Measurements from ENCODE around the gene LGMN. TPM values are rescaled to one million over a fixed set of nuclear protein-coding genes. Genes with fewer than 3 reads are reported as not detected.

The LGMN gene
- total RNA-seq, 2 experiments from 2014 or later, result 3.2 to 5.6 TPM

GRCh38 chr14:92706386-92706785, 42.0 kb downstream of the LGMN start:
- H3K36me3 Mint-ChIP-seq (ENCODE audit: low read depth), result peaks cover 7% of the 10 kb centered on the region
- H3K27ac Mint-ChIP-seq, result no peak overlapping the region
- ChIA-PET CTCF (interaction anchor here (1.6 kb wide), 1 partner anchor 9 kb away, joined by 3 read pairs; no protein-coding TSS in a partner anchor), POLR2A (no interaction called here)
- ATAC-seq (no peak), DNase-seq (no peak)
- H3K27me3 Mint-ChIP-seq, result no peaks in the 10 kb centered on the region
- H3K4me1 Mint-ChIP-seq, result no peaks in the 10 kb centered on the region
- H3K4me3 Mint-ChIP-seq, result no peak overlapping the region
- H3K9me3 Mint-ChIP-seq (ENCODE audit: low read depth), result no peaks in the 10 kb centered on the region
- intact Hi-C loops (cut with DNase I, micrococcal nuclease), result no loop called here

DNA sequence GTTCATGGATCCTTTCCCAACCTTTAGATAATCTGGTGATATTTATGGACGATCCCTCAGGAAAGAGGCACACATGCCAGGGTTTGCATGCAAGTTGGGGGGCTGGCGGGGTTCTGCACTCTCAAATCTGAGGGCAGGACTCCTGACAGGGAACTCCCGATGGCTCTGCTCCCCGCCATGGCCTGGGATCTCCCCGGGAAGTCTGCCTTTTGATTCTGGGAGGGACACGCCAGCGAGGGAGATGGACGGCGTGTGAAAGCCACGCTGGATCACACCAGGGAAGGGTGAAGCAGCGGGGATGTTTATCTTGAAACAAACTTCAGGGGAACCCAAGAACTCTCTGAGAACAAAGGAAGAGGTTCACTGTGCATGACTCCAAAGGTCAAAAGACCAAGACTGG, 43.6 kb downstream of the LGMN start:
- ATAC-seq, result no peak
- no peaks in the 10 kb centered on the region for H3K9me3 Mint-ChIP-seq (ENCODE audit: low read depth)
- H3K27me3 Mint-ChIP-seq, result no peaks in the 10 kb centered on the region
- H3K27ac Mint-ChIP-seq, result no peak overlapping the region
- intact Hi-C loops (cut with DNase I, micrococcal nuclease), result no loop called here
- H3K4me1 Mint-ChIP-seq, result no peaks in the 10 kb centered on the region
- H3K4me3 Mint-ChIP-seq, result no peak overlapping the region
- ChIA-PET POLR2A (no interaction called here), CTCF (interaction anchor here (1.2 kb wide), 1 partner anchor 8 kb away, joined by 5 read pairs; no protein-coding TSS in a partner anchor)
- DNase-seq, result no peak
- peaks cover 7% of the 10 kb centered on the region for H3K36me3 Mint-ChIP-seq (ENCODE audit: low read depth)

DNA sequence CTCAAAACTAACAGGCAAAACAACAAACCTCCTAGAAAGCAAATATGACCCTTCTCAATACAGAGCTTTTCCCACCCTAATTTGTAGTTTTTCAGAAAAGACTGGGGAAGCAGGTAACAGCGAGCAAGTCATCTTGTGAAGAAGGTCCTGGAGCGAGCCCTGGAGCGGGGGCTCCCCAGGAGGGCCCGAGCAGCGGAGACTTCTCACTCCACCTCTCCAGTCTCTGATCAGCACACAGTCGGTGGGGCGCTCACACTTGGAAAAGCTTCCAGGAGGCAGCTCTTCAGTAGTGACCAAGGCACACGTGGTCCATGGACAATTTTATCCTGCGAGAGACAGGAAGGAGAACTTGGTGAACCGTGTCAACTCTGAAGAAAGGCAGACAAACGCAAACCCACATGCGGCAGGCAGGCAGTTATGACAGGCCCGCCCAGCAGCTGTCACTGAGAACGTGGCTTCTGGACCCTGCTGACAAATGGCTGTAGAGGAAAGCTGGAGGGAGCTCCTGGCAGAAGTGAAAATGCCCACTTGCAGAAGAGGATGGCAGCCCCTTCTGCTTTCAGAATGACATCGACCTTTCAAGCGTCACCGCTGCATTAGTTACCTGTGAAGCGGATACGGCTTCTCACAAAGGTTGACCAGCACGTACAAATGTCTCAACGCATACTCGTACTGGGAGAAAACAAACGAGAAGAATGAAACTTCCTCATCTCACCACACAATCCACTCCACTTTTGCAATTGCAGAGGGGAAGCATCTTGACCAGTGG, 44.2 kb downstream of the LGMN start:
- no peak for ATAC-seq
- Mint-ChIP-seq H3K4me1 (no peaks in the 10 kb centered on the region), H3K27me3 (no peaks in the 10 kb centered on the region), H3K36me3 (ENCODE audit: low read depth) (peaks cover 7% of the 10 kb centered on the region), H3K9me3 (ENCODE audit: low read depth) (no peaks in the 10 kb centered on the region), H3K27ac (no peak overlapping the region), H3K4me3 (no peak overlapping the region)
- POLR2A ChIA-PET, result no interaction called here
- intact Hi-C loops (cut with DNase I, micrococcal nuclease), result no loop called here
- CTCF ChIA-PET, result interaction anchor here (1.0 to 1.2 kb wide), 2 partner anchors 8 to 9 kb away, joined by 4 to 5 read pairs; no protein-coding TSS in a partner anchor
- DNase-seq, result no peak

GRCh38 chr14:92703516-92703915, 44.9 kb downstream of the LGMN start:
- no peak for ATAC-seq
- POLR2A ChIA-PET, result no interaction called here
- CTCF ChIA-PET, result interaction anchor here (1.0 to 1.2 kb wide), 2 partner anchors 9 kb away, joined by 4 to 5 read pairs; no protein-coding TSS in a partner anchor
- Mint-ChIP-seq H3K36me3 (ENCODE audit: low read depth) (peaks cover 7% of the 10 kb centered on the region), H3K27ac (no peak overlapping the region), H3K27me3 (no peaks in the 10 kb centered on the region), H3K4me3 (no peak overlapping the region), H3K9me3 (ENCODE audit: low read depth) (no peaks in the 10 kb centered on the region), H3K4me1 (no peaks in the 10 kb centered on the region)
- no peak for DNase-seq
- intact Hi-C loops (cut with DNase I, micrococcal nuclease), result no loop called here

DNA sequence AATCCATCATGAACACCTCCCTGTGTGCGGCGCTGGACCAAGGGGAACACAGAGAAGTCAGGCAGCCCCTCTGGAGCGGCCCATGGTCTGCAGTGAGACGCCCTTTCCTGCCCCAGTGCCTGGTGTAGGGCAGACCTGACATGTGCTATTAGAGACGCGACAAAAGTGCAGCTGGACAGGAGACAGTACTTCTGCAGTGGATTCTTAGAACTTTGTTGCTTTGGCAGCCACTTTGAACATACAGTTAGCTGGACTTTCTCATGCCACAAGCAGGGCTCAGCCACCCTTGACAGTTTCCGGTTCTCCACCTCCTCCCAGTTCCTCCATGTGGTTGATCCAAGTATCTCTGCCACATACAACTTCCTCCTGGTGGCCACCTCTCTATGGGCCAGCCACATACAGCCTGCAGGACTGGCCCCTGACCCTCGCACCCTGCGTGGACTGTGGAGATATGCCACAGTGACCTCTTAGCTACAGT, 45.9 kb downstream of the LGMN start:
- Mint-ChIP-seq H3K27me3 (no peaks in the 10 kb centered on the region), H3K9me3 (ENCODE audit: low read depth) (no peaks in the 10 kb centered on the region), H3K36me3 (ENCODE audit: low read depth) (peaks cover 7% of the 10 kb centered on the region), H3K4me3 (no peak overlapping the region), H3K4me1 (no peaks in the 10 kb centered on the region), H3K27ac (no peak overlapping the region)
- intact Hi-C loops (cut with DNase I, micrococcal nuclease), result no loop called here
- no peak for ATAC-seq
- no peak for DNase-seq
- CTCF ChIA-PET, result interaction anchor here (0.5 kb wide), 1 partner anchor 85 kb away, joined by 3 read pairs; no protein-coding TSS in a partner anchor
- POLR2A ChIA-PET, result interaction anchor here (0.6 kb wide), 1 partner anchor 14 kb away, joined by 3 read pairs; no protein-coding TSS in a partner anchor

DNA sequence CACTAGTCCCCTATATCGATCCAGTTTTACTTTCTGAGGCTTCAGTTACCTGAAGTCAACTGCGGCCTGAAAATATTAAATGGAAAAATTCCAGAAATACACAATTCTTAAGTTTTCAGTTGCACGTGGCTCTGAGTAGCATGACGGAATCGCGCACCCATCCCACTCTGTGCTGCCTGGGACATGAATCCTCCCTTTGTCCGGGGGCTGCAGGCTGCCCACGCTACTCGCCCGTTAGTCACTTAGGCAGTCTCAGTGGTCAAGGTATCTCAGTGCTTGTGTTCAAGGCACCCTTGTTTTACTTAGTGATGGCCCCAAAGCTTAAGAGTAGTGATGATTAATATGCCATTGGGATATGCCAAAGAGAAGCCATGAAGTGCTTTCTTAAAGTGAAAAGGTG, 46.6 kb downstream of the LGMN start:
- Mint-ChIP-seq H3K4me3 (no peak overlapping the region), H3K36me3 (ENCODE audit: low read depth) (peaks cover 7% of the 10 kb centered on the region)

DNA sequence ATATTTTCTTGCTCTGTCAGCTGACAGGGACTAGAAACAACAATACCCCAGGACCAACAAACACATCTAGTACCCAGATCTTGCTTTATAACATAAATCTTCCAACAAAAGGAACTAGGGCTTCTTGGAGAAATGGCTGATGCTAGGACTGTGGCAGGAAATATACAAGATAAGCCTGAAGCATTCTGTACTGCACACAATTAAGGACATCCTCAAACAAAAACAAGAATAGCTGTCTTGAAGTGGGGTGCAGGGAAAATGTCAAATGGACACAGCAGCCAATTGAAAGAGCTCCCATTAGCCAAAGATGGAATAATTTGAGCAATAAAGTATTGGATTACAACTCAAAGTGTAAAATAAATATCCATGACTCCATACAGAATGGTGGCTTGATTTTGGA, 50.0 kb downstream of the LGMN start:
- ChIA-PET CTCF (no interaction called here), POLR2A (no interaction called here)
- no peaks in the 10 kb centered on the region for H3K36me3 Mint-ChIP-seq (ENCODE audit: low read depth)
- H3K4me3 Mint-ChIP-seq, result no peak overlapping the region
- H3K27me3 Mint-ChIP-seq, result no peaks in the 10 kb centered on the region
- intact Hi-C loops (cut with DNase I, micrococcal nuclease), result no loop called here
- H3K4me1 Mint-ChIP-seq, result peaks cover 13% of the 10 kb centered on the region
- no peak for DNase-seq
- H3K9me3 Mint-ChIP-seq (ENCODE audit: low read depth), result no peaks in the 10 kb centered on the region
- H3K27ac Mint-ChIP-seq, result no peak overlapping the region
- ATAC-seq, result no peak

More for the DNA sequence above, 46.6 kb downstream of the LGMN start:
- Mint-ChIP-seq H3K27me3 (no peaks in the 10 kb centered on the region), H3K4me1 (no peaks in the 10 kb centered on the region), H3K27ac (no peak overlapping the region), H3K9me3 (ENCODE audit: low read depth) (no peaks in the 10 kb centered on the region)
- ChIA-PET POLR2A (interaction anchor here (0.6 kb wide), 1 partner anchor 13 kb away, joined by 3 read pairs; no protein-coding TSS in a partner anchor), CTCF (interaction anchor here (1.0 kb wide), 2 partner anchors 9 to 11 kb away, joined by 3 read pairs; no protein-coding TSS in a partner anchor)
- no peak for ATAC-seq
- intact Hi-C loops (cut with DNase I, micrococcal nuclease), result no loop called here
- no peak for DNase-seq

DNA sequence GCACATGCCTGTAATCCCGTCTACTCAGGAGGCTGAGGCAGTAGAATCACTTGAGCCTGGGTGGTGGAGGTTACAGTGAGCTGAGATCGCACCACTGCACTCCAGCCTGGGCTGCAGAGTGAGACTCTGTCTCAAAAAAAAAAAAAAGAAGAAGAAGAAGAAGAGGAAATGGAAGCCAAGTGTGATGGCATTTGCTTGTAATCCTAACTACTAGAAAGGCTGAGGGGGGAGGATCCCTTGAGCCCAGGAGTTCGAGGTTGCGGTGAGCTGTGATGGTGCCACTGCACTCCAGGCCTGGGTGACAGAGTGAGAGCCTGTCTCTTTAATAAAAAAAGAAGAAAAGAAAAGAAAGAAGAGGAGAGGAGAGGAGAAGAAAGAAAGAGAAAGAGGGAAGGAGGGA, 52.1 kb downstream of the LGMN start:
- ATAC-seq (no peak), DNase-seq (no peak)
- no peaks in the 10 kb centered on the region for H3K27me3 Mint-ChIP-seq
- no peak overlapping the region for H3K27ac Mint-ChIP-seq
- H3K4me3 Mint-ChIP-seq, result no peak overlapping the region
- no peaks in the 10 kb centered on the region for H3K9me3 Mint-ChIP-seq (ENCODE audit: low read depth)
- intact Hi-C loops (cut with DNase I, micrococcal nuclease), result no loop called here
- H3K36me3 Mint-ChIP-seq (ENCODE audit: low read depth), result no peaks in the 10 kb centered on the region
- CTCF ChIA-PET, result no interaction called here
- H3K4me1 Mint-ChIP-seq, result peaks cover 25% of the 10 kb centered on the region
- POLR2A ChIA-PET, result no interaction called here

- Mint-ChIP-seq H3K9me3 (ENCODE audit: low read depth) (no peaks in the 10 kb centered on the region), H3K27ac (no peak overlapping the region), H3K4me3 (no peak overlapping the region), H3K36me3 (ENCODE audit: low read depth) (no peaks in the 10 kb centered on the region), H3K4me1 (peaks cover 25% of the 10 kb centered on the region), H3K27me3 (no peaks in the 10 kb centered on the region)
- POLR2A ChIA-PET, result no interaction called here
- intact Hi-C loops (cut with DNase I, micrococcal nuclease), result no loop called here
- ATAC-seq (no peak), DNase-seq (no peak)
- CTCF ChIA-PET, result interaction anchor here (0.6 to 1.5 kb wide), 4 partner anchors 8 to 446 kb away, joined by 3 to 6 read pairs (median 4); no protein-coding TSS in a partner anchor
Observed at GRCh38 chr14:92695562-92695961, 52.9 kb downstream of the LGMN start.

DNA sequence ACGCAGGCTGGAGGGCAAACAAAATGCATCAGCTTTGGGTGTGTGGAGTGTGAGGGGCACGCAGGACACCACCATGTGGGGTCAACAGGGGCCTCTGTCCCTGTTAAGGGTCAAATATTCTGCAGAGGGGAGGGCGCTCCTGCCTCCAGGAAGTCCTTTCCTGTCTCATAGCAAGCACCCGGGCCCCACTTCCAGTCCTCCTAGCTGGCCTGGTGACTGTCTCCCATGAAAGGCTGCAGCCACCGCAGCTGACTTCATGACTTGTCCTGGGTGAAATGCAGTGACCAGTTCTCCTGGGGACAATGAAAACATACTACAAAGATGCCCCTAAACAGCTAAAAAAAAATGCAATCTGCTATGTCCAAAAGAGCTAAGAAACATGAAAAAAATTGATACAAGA, 53.6 kb downstream of the LGMN start:
- H3K27ac Mint-ChIP-seq, result no peak overlapping the region
- no peak for DNase-seq
- no peaks in the 10 kb centered on the region for H3K27me3 Mint-ChIP-seq
- ChIA-PET POLR2A (no interaction called here), CTCF (interaction anchor here (0.6 to 1.5 kb wide), 5 partner anchors 8 to 445 kb away, joined by 3 to 6 read pairs (median 3); no protein-coding TSS in a partner anchor)
- H3K36me3 Mint-ChIP-seq (ENCODE audit: low read depth), result no peaks in the 10 kb centered on the region
- no peaks in the 10 kb centered on the region for H3K9me3 Mint-ChIP-seq (ENCODE audit: low read depth)
- intact Hi-C loops (cut with DNase I, micrococcal nuclease), result no loop called here
- no peak overlapping the region for H3K4me3 Mint-ChIP-seq
- ATAC-seq, result no peak
- H3K4me1 Mint-ChIP-seq, result peaks cover 25% of the 10 kb centered on the region

GRCh38 chr14:92693998-92694795, 54.2 kb downstream of the LGMN start:
- Mint-ChIP-seq H3K9me3 (ENCODE audit: low read depth) (no peaks in the 10 kb centered on the region), H3K36me3 (ENCODE audit: low read depth) (no peaks in the 10 kb centered on the region), H3K4me1 (peaks cover 25% of the 10 kb centered on the region), H3K27me3 (no peaks in the 10 kb centered on the region), H3K4me3 (no peak overlapping the region), H3K27ac (no peak overlapping the region)
- DNase-seq, result no peak
- ATAC-seq, result peak; percentile 67
- ChIA-PET POLR2A (no interaction called here), CTCF (interaction anchor here (0.7 to 1.5 kb wide), 3 partner anchors 8 to 18 kb away, joined by 3 to 6 read pairs (median 4); no protein-coding TSS in a partner anchor)
- intact Hi-C loops (cut with DNase I, micrococcal nuclease), result no loop called here

Data from activated CD4-positive, alpha-beta T cell treated with anti-CD3 and anti-CD28 coated beads for 36 hours (primary cell).